ENCODE results near the gene AKT3.

AKT3 gene

GRCh38 chr1:243507001-243507671 is 342.9 kb downstream of the AKT3 start:
- DNase-seq (ENCODE audit: low read depth): no peak
- no peak overlapping the region for H3K4me3 ChIP-seq (ENCODE audit: low read length)
- TF ChIP-seq CTCF (conservative IDR thresholded peaks at IDR 0.05; ENCODE audit: low read depth, low read length): no peak

GRCh38 chr1:243505986-243506689 is 343.9 kb downstream of the AKT3 start:
- H3K4me3 ChIP-seq (ENCODE audit: low read length): no peak overlapping the region
- TF ChIP-seq CTCF (conservative IDR thresholded peaks at IDR 0.05; ENCODE audit: low read depth, low read length): no peak
- no peak for DNase-seq (ENCODE audit: low read depth)

- TF ChIP-seq CTCF (conservative IDR thresholded peaks at IDR 0.05; ENCODE audit: low read depth, low read length): no peak
- no peak for DNase-seq (ENCODE audit: low read depth)
- no peak overlapping the region for H3K4me3 ChIP-seq (ENCODE audit: low read length)
Observed at GRCh38 chr1:243503155-243503554, 346.9 kb downstream of the AKT3 start.

- TF ChIP-seq CTCF (conservative IDR thresholded peaks at IDR 0.05; ENCODE audit: low read depth, low read length): no peak
- DNase-seq (ENCODE audit: low read depth): no peak
- H3K4me3 ChIP-seq (ENCODE audit: low read length): no peak overlapping the region
Observed at GRCh38 chr1:243501002-243501401, 349.0 kb downstream of the AKT3 start.

GRCh38 chr1:243500512-243500911 is 349.5 kb downstream of the AKT3 start:
- no peak for TF ChIP-seq CTCF (conservative IDR thresholded peaks at IDR 0.05; ENCODE audit: low read depth, low read length)
- no peak overlapping the region for H3K4me3 ChIP-seq (ENCODE audit: low read length)
- DNase-seq (ENCODE audit: low read depth): no peak

- no peak for TF ChIP-seq CTCF (conservative IDR thresholded peaks at IDR 0.05; ENCODE audit: low read depth, low read length)
- no peak for DNase-seq (ENCODE audit: low read depth)
- H3K4me3 ChIP-seq (ENCODE audit: low read length): no peak overlapping the region
Observed at GRCh38 chr1:243499711-243500110, 350.3 kb downstream of the AKT3 start.

- no peak for DNase-seq (ENCODE audit: low read depth)
- no peak overlapping the region for H3K4me3 ChIP-seq (ENCODE audit: low read length)
- TF ChIP-seq CTCF (conservative IDR thresholded peaks at IDR 0.05; ENCODE audit: low read depth, low read length): no peak
Observed at GRCh38 chr1:243499248-243499647, 350.8 kb downstream of the AKT3 start.
